Loucy (cell line): ENCODE data around the gene PODN.

ENCODE experiments used
- H2AFZ ChIP-seq: fragments of 200-600 bp; sonication (generic); 2 replicates; pipeline ENCODE4 v1.6.0; 2016; ENCODE audit warnings: antibody characterized with exemption, mild to moderate bottlenecking, low read length, moderate library complexity
- H3F3A ChIP-seq: fragments of 200-600 bp; 2 replicates; pipeline ENCODE4 v1.6.0; 2016; ENCODE audit warnings: antibody characterized with exemption, low read depth, mild to moderate bottlenecking
- H3K27me3 ChIP-seq: fragments of 200-600 bp; sonication (generic); 2 replicates; pipeline ENCODE4 v1.6.1; 2014; ENCODE audit warnings: low read length, mild to moderate bottlenecking; ENCODE audit not compliant: insufficient read depth, poor library complexity, severe bottlenecking
- H3K36me3 ChIP-seq: fragments of 200-600 bp; sonication (generic); 2 replicates; pipeline ENCODE4 v1.6.1; 2016; ENCODE audit warnings: low read length; ENCODE audit not compliant: insufficient read depth
- H3K4me1 ChIP-seq: fragments of 200-600 bp; sonication (generic); 2 replicates; pipeline ENCODE4 v1.5.1; 2014; ENCODE audit warnings: low read length, mild to moderate bottlenecking; ENCODE audit not compliant: insufficient read depth, poor library complexity, severe bottlenecking
- H3K4me2 ChIP-seq: fragments of 200-600 bp; sonication (generic); 2 replicates; pipeline ENCODE4 v1.6.0; 2014; ENCODE audit warnings: antibody characterized with exemption, low read length, low read depth, mild to moderate bottlenecking; ENCODE audit not compliant: poor library complexity, severe bottlenecking
- H3K4me3 ChIP-seq: fragments of 200-600 bp; sonication (generic); 2 replicates; pipeline ENCODE4 v1.5.1; 2014; ENCODE audit warnings: low read length, mild to moderate bottlenecking, mixed read lengths; ENCODE audit not compliant: poor library complexity, severe bottlenecking
- H3K79me2 ChIP-seq: fragments of 200-600 bp; sonication (generic); 2 replicates; pipeline ENCODE4 v1.6.1; 2014; ENCODE audit warnings: low read length; ENCODE audit not compliant: insufficient read depth
- H3K9ac ChIP-seq: fragments of 200-600 bp; sonication (generic); 2 replicates; pipeline ENCODE4 v1.6.0; 2014; ENCODE audit warnings: mild to moderate bottlenecking, low read depth, low read length, moderate library complexity; ENCODE audit not compliant: poor library complexity, severe bottlenecking
- H3K9me2 ChIP-seq: fragments of 200-600 bp; sonication (generic); replicated peaks from 2 replicates; pipeline ENCODE4 v1.6.1; 2016; ENCODE audit warnings: low read depth, low read length, mixed read lengths
- H3K9me3 ChIP-seq: fragments of 200-600 bp; sonication (generic); 2 replicates; pipeline ENCODE4 v1.6.1; 2014; ENCODE audit warnings: mild to moderate bottlenecking, antibody characterized with exemption, low read length, low read depth; ENCODE audit not compliant: insufficient read depth
- H4K20me1 ChIP-seq: fragments of 200-600 bp; sonication (generic); 2 replicates; pipeline ENCODE4 v1.6.0; 2014; ENCODE audit warnings: antibody characterized with exemption, low read length, mild to moderate bottlenecking; ENCODE audit not compliant: insufficient read depth, poor library complexity, severe bottlenecking
- CTCF ChIP-seq: fragments of 200-600 bp; sonication (generic); conservative IDR thresholded peaks from 2 replicates; pipeline ENCODE4 v1.5.1; 2014; ENCODE audit warnings: mild to moderate bottlenecking, antibody characterized with exemption, low read length
- EZH2phosphoT487 ChIP-seq: fragments of 200-600 bp; IDR thresholded peaks from 2 replicates; pipeline ENCODE4 v1.6.1; 2018; ENCODE audit warnings: antibody characterized with exemption, mild to moderate bottlenecking, moderate library complexity, borderline replicate concordance

Gene PODN

GRCh38 chr1:53111693-53112092, 49.7 kb downstream of the PODN start:
- Histone ChIP-seq H4K20me1 (no peaks in the 10 kb centered on the region), H3K27me3 (no peaks in the 10 kb centered on the region), H3K4me1 (peaks cover 8% of the 10 kb centered on the region), H3K36me3 (no peaks in the 10 kb centered on the region), H3K4me3 (no peak overlapping the region), H3K9me2 (no peaks in the 10 kb centered on the region), H2AFZ (no peak overlapping the region), H3K4me2 (no peak overlapping the region), H3F3A (no peaks in the 10 kb centered on the region), H3K79me2 (no peaks in the 10 kb centered on the region), H3K9me3 (no peaks in the 10 kb centered on the region), H3K9ac (no peak overlapping the region)
- TF ChIP-seq CTCF (no peak), EZH2phosphoT487 (no peak)

GRCh38 chr1:53112271-53112774, 50.3 kb downstream of the PODN start:
- Histone ChIP-seq H2AFZ (no peak overlapping the region), H4K20me1 (no peaks in the 10 kb centered on the region), H3K9me3 (no peaks in the 10 kb centered on the region), H3K4me3 (no peak overlapping the region), H3K9me2 (no peaks in the 10 kb centered on the region), H3K79me2 (no peaks in the 10 kb centered on the region), H3K4me1 (peaks cover 5% of the 10 kb centered on the region), H3K9ac (no peak overlapping the region), H3K27me3 (no peaks in the 10 kb centered on the region), H3K4me2 (no peak overlapping the region), H3K36me3 (no peaks in the 10 kb centered on the region), H3F3A (no peaks in the 10 kb centered on the region)
- TF ChIP-seq EZH2phosphoT487 = no peak
- TF ChIP-seq CTCF = no peak

- no peaks in the 10 kb centered on the region for H3K27me3 ChIP-seq
- H3K9ac ChIP-seq = no peak overlapping the region
- H3K4me3 ChIP-seq = no peak overlapping the region
- H4K20me1 ChIP-seq = no peaks in the 10 kb centered on the region
- no peaks in the 10 kb centered on the region for H3K9me2 ChIP-seq
- no peaks in the 10 kb centered on the region for H3K36me3 ChIP-seq
- peaks cover under 1% of the 10 kb centered on the region for H3K4me1 ChIP-seq
- H3F3A ChIP-seq = no peaks in the 10 kb centered on the region
- TF ChIP-seq EZH2phosphoT487 = no peak
- TF ChIP-seq CTCF = no peak
- no peaks in the 10 kb centered on the region for H3K9me3 ChIP-seq
- H2AFZ ChIP-seq = no peak overlapping the region
- H3K4me2 ChIP-seq = no peak overlapping the region
- no peaks in the 10 kb centered on the region for H3K79me2 ChIP-seq
These were observed 50.8 kb downstream of the PODN start for GRCh38 chr1:53112861-53113260.
